GM12864 (cell line): ENCODE measurements around the gene NMNAT3.

Experiments
- DNase-seq: peaks from one replicate; pipeline ENCODE4 v3.0.0-alpha.2; 2011; ENCODE audit warnings: low read depth
- H3K4me3 ChIP-seq: 2 replicates; pipeline ENCODE4 v1.5.1; 2011; ENCODE audit warnings: mild to moderate bottlenecking, low read depth, low read length, control low read depth
- TF ChIP-seq, protein P1 (sequence below): IDR thresholded peaks from 2 replicates; pipeline ENCODE4 v1.5.1; 2011; ENCODE audit warnings: low read depth, mild to moderate bottlenecking, moderate library complexity, low read length, control low read depth, inconsistent platforms; ENCODE audit errors: missing control alignments

NMNAT3 gene

DNA sequence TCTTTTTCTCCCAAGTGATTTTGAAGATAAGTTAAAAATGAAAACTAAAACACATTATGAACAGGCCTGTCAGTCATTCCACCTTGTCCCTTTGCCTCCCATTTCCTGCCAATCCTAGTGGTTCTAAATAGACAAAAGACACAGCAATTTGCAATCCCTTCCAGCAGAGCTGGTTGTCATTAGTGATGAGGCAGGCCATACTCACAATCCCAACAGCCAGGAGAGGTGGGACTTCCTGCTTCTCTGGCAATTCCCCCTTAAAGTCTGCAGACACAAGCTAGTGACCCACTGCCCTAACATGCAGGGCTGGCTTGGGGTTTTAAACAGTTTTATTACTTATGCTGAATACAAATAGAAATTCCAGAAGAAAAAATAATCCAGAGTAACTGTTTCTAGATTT is 99.9 kb downstream of the NMNAT3 start:
- H3K4me3 ChIP-seq = no peak overlapping the region
- no peak for DNase-seq
- TF ChIP-seq, protein P1, sequence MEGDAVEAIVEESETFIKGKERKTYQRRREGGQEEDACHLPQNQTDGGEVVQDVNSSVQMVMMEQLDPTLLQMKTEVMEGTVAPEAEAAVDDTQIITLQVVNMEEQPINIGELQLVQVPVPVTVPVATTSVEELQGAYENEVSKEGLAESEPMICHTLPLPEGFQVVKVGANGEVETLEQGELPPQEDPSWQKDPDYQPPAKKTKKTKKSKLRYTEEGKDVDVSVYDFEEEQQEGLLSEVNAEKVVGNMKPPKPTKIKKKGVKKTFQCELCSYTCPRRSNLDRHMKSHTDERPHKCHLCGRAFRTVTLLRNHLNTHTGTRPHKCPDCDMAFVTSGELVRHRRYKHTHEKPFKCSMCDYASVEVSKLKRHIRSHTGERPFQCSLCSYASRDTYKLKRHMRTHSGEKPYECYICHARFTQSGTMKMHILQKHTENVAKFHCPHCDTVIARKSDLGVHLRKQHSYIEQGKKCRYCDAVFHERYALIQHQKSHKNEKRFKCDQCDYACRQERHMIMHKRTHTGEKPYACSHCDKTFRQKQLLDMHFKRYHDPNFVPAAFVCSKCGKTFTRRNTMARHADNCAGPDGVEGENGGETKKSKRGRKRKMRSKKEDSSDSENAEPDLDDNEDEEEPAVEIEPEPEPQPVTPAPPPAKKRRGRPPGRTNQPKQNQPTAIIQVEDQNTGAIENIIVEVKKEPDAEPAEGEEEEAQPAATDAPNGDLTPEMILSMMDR = no peak

DNA sequence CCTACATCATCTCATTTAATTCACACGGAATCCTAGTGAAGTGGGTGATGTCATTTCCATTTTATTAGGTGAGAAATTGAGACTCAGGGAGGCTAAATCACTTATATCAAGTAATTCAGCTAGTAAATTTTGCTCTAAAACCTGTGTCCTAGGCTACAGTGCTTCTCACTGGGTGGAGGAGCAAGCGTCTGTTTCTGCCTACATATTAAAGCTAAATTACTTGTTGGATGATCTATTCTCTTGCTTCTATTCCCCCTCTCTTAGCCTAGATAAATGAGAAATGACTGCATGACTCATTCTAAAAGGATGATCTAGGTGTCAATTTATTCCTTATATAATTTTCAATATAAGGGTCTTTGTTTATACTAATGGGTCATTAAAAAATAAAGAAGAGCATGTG is 100.4 kb downstream of the NMNAT3 start:
- TF ChIP-seq, protein P1 = no peak
- DNase-seq = no peak
- H3K4me3 ChIP-seq = no peak overlapping the region

DNA sequence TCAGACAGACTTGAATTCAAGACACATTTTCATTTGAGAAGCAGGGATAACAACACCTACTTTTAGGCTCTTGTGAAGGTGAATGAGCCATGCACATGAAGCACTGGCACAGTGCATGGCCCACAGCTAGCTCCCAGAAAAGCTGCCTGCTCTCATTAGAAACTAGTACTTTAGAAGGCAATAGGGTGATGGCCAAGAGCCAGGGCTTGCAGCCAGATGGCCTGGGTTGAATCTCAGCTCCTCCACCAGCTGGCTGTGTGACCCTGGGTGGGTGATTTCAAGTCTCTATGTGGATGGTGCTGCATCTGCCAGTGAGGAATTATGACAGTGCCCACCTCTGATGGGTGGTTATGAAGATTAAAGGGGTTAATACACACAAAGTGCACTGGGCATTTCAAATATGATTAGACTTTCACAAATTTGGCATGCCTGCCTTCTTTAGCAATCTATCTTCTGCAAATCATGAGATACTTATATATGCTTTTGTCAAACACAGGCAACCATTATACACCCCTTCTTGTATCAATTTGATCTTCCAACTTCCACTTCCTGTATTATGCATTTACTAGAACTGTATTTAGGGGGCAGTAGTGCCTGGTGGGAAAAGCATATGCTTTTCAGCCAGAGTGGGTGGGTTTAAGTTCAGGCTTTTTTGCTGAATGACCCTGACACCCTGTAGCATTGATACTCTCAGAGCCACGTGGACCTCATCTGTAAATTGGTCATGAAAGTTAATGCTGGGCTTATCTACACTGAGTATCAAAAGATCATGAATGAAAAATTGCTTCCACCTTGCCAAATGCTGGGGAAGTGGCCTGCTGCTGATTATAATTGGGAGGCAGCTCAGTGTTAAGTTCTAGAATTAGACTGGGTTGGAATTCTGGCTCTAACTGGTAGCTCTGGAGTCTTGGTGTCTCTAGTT is 103.5 kb downstream of the NMNAT3 start:
- TF ChIP-seq, protein P1 = no peak
- H3K4me3 ChIP-seq = no peak overlapping the region
- DNase-seq = no peak

GRCh38 chr3:139572847-139573672 is 104.7 kb downstream of the NMNAT3 start:
- H3K4me3 ChIP-seq = no peak overlapping the region
- DNase-seq = no peak
- TF ChIP-seq, protein P1 = no peak

GRCh38 chr3:139571711-139572110 is 106.1 kb downstream of the NMNAT3 start:
- no peak overlapping the region for H3K4me3 ChIP-seq
- TF ChIP-seq, protein P1 = no peak
- no peak for DNase-seq

GRCh38 chr3:139564294-139564861 is 113.4 kb downstream of the NMNAT3 start:
- TF ChIP-seq, protein P1 = peak; percentile 29
- no peak for DNase-seq

More at GRCh38 chr3:139564294-139564861, 113.4 kb downstream of the NMNAT3 start:
- H3K4me3 ChIP-seq = no peak overlapping the region
